Aorta (tissue), 5 donors: ENCODE data around the gene NKX2-2. TPM values are rescaled to one million over a fixed set of nuclear protein-coding genes. Genes with fewer than 3 reads are reported as not detected.

Experiments used
- ATAC-seq: fragments of 200-7000 bp; cut with Tn5 transposase; one replicate; pipeline ENCODE4 v1.9.1; 2022; ENCODE audit warnings: moderate library complexity; ENCODE audit not compliant: low FRiP score
- DNase-seq, 2 donors: peaks; one replicate each; pipeline ENCODE4 v3.0.0-alpha.2; 2020
- H3K27ac ChIP-seq, 2 donors: one replicate each; pipeline ENCODE4 v1.5.1; 2013; ENCODE audit warnings: low read length in 2 of 2, mild to moderate bottlenecking in 2 of 2, moderate library complexity in 2 of 2, control low read depth in 1 of 2, inconsistent platforms in 1 of 2, low read depth in 1 of 2
- H3K27me3 ChIP-seq, 2 donors: one replicate each; pipeline ENCODE4 v1.6.1; 2013; ENCODE audit warnings: control low read depth in 1 of 2, low read length in 1 of 2, mild to moderate bottlenecking in 1 of 2, moderate library complexity in 1 of 2; ENCODE audit not compliant: insufficient read depth in 2 of 2, control insufficient read depth in 1 of 2
- H3K36me3 ChIP-seq, 2 donors: one replicate each; pipeline ENCODE4 v1.6.1; 2013; ENCODE audit warnings: control low read depth in 1 of 2, low read length in 1 of 2, mild to moderate bottlenecking in 1 of 2; ENCODE audit not compliant: insufficient read depth in 2 of 2, control insufficient read depth in 1 of 2
- H3K4me1 ChIP-seq, 2 donors: one replicate each; pipeline ENCODE4 v1.6.1; 2013; ENCODE audit warnings: low read length in 2 of 2, control low read depth in 1 of 2, mild to moderate bottlenecking in 1 of 2, moderate library complexity in 1 of 2; ENCODE audit not compliant: insufficient read depth in 2 of 2, control insufficient read depth in 1 of 2
- H3K4me3 ChIP-seq, 2 donors: one replicate each; pipeline ENCODE4 v1.5.1; 2013; ENCODE audit warnings: low read length in 2 of 2, control low read depth in 1 of 2, mild to moderate bottlenecking in 1 of 2
- H3K9me3 ChIP-seq: one replicate; pipeline ENCODE4 v1.6.1; 2013; ENCODE audit warnings: mild to moderate bottlenecking, low read length; ENCODE audit not compliant: control insufficient read depth
- WGBS, 2 donors: extraction: QIAGEN DNeasy Blood & Tissue Kit; methylation state at CpG; one replicate each; pipeline ENCODE4 v1.1.7; 2013; 5-methylcytosine and 5-hydroxymethylcytosine counted together
- intact Hi-C, 2 donors: fragments of 100-400 bp; cut with DNase I; formaldehyde crosslinking; loops; one replicate each; pipeline versions ENCODE4 v1.14.2 to v1.15.0; 2022
- polyA plus RNA-seq, 2 donors: library from polyadenylated mRNA; stranded (reverse); fragments of 200-250 nt; gene quantifications; one replicate each; pipeline ENCODE4 v1.2.3, GENCODE V29; 2013
- total RNA-seq, 2 donors: library from RNA; stranded (reverse); fragmentation: NEBNext Ultra II Directional; extraction: Animal tissue kit (Norgen Biotek cat#: 25700); gene quantifications; one replicate each; pipeline ENCODE4 v1.2.1, GENCODE V29; 2021
- donor health status: healthy with polysubstance abuse.
- donor health status: Bipolar disorder and iron deficiency.
- donor health status: DM: no; HTN: no; CAD: no.
- donor health status: DM: no; HTN: no; CAD: no.
- donor health status: DM: yes; HTN: yes; CAD: no.

NKX2-2 gene
- total and polyA plus RNA-seq, 4 donors: 0.15 TPM; not detected in 3

GRCh38 chr20:21526776-21527175 is 12.9 kb upstream of the NKX2-2 start:
- Histone ChIP-seq H3K27ac (no peak overlapping the region), H3K9me3 (no peaks in the 10 kb centered on the region), H3K27me3 (no peaks in the 10 kb centered on the region), H3K4me3 (no peak overlapping the region), H3K36me3 (no peaks in the 10 kb centered on the region), H3K4me1 (no peaks in the 10 kb centered on the region)
- DNase-seq: no peak
- intact Hi-C loops: no loop called here
- ATAC-seq: no peak

GRCh38 chr20:21523895-21524294 is 10.0 kb upstream of the NKX2-2 start:
- H3K27ac ChIP-seq: no peak overlapping the region
- H3K27me3 ChIP-seq: no peaks in the 10 kb centered on the region
- H3K4me1 ChIP-seq: no peaks in the 10 kb centered on the region
- 4 to 10% methylated on average over 2 of the region's 2 CpGs for WGBS, 2 donors
- H3K36me3 ChIP-seq: no peaks in the 10 kb centered on the region
- H3K9me3 ChIP-seq: no peaks in the 10 kb centered on the region
- DNase-seq: no peak
- ATAC-seq: no peak
- intact Hi-C loops: no loop called here
- H3K4me3 ChIP-seq: no peak overlapping the region

DNA sequence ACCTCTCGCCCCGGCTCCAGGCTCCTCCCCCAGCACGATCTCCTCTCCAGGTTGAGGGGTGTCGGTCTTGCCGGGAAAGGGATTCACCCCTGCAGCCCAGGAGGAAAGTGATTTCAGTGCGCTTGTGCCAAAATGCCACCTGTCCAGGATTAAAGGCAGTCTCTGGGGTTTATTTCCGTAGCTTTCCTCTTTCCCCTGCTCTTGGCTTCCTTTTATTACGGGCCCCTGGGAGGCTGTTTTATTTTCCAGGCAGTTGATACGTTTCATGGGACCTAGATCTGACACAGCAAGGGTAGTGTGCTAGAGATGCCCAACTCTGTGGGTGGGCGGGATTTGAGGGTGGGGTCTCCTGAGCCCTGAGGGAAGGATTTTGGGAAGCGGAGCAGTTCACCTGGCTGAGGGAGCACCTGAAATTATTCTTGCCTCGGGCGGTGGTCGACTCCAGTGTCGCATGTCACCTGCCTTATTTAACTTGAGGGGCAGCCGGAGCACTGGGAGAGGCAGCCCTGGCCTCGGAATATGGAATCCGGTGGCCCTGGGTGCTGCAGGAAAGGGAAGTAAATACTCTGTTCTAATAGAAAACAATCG is 9.5 kb upstream of the NKX2-2 start:
- Histone ChIP-seq H3K27me3 (no peaks in the 10 kb centered on the region), H3K9me3 (no peaks in the 10 kb centered on the region), H3K4me3 (no peak overlapping the region), H3K36me3 (no peaks in the 10 kb centered on the region), H3K4me1 (no peaks in the 10 kb centered on the region), H3K27ac (no peak overlapping the region)
- DNase-seq: no peak
- WGBS, 2 donors: 3% methylated on average over 19 of the region's 19 CpGs
- intact Hi-C loops: no loop called here
- no peak for ATAC-seq

DNA sequence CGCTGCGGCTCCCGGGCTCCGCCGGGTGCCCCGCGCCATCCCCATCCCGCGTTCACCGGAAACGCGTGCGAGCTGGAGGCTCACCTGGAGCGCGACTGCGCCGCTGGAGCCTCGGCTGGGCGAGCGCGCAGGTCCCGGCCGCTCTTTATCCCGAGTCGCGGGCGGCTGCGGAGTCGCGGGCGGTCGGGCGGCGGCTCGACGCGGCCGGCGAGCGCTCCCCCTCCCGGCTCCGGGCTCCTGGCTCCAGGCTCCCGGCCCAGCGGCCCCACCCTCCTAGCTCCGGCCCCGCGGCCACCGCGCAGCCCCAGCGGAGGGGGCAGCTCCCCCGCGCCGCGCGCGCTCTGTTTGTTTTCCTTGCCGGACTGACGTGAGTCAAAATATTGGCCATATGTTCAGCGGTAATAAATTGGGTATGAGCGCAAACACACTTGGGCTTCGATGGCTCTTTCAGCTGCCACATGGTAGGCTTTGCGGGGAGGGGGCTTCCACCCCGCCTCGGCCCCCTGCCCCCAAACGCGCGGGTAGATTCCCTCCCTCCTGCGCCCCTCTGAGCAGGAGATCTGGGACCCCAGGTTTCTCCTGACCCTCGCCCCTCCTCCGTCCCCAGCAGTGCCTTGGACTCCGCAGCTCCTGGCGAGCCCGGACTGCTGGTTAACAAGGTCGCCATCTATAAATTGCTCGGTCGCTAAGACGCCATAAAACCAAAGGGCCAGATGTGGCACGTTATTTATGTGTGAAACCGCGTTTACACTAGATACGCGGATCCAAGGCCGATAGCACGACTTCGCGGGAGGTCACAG is 8.8 kb upstream of the NKX2-2 start:
- no peak for ATAC-seq

GRCh38 chr20:21521596-21522480 is 8.0 kb upstream of the NKX2-2 start:
- H3K9me3 ChIP-seq: no peaks in the 10 kb centered on the region
- WGBS, 2 donors: 0 to 1% methylated on average over 82 to 104 of the region's 104 CpGs
- H3K4me3 ChIP-seq: no peak overlapping the region
- DNase-seq: no peak
- H3K36me3 ChIP-seq: no peaks in the 10 kb centered on the region
- ATAC-seq: no peak
- peaks cover 0 to under 1% of the 10 kb centered on the region in 2 donors for H3K27me3 ChIP-seq
- no peaks in the 10 kb centered on the region for H3K4me1 ChIP-seq
- intact Hi-C loops: no loop called here
- H3K27ac ChIP-seq: no peak overlapping the region

More for the DNA sequence above, 8.8 kb upstream of the NKX2-2 start:
- Histone ChIP-seq H3K4me1 (no peaks in the 10 kb centered on the region), H3K9me3 (no peaks in the 10 kb centered on the region), H3K4me3 (no peak overlapping the region), H3K27me3 (no peaks in the 10 kb centered on the region), H3K36me3 (no peaks in the 10 kb centered on the region), H3K27ac (no peak overlapping the region)
- intact Hi-C loops: no loop called here
- 1 to 2% methylated on average over 70 to 86 of the region's 86 CpGs for WGBS, 2 donors
- DNase-seq: no peak

GRCh38 chr20:21520702-21521595 is 7.1 kb upstream of the NKX2-2 start:
- Histone ChIP-seq H3K4me3 (no peak overlapping the region), H3K4me1 (no peaks in the 10 kb centered on the region), H3K27me3 (peaks cover 0 to 2% of the 10 kb centered on the region in 2 donors), H3K36me3 (no peaks in the 10 kb centered on the region), H3K9me3 (no peaks in the 10 kb centered on the region), H3K27ac (no peak overlapping the region)
- intact Hi-C loops: no loop called here
- ATAC-seq (no peak), DNase-seq (no peak)
- WGBS, 2 donors: 1 to 2% methylated on average over 53 of the region's 53 CpGs

- Histone ChIP-seq H3K9me3 (no peaks in the 10 kb centered on the region), H3K27ac (no peak overlapping the region), H3K4me1 (no peaks in the 10 kb centered on the region), H3K4me3 (no peak overlapping the region), H3K27me3 (peaks cover 0 to 2% of the 10 kb centered on the region in 2 donors), H3K36me3 (no peaks in the 10 kb centered on the region)
- no peak for DNase-seq
- intact Hi-C loops: no loop called here
- WGBS, 2 donors: 1 to 2% methylated on average over 14 of the region's 14 CpGs
- no peak for ATAC-seq
Measured at GRCh38 chr20:21519136-21519584, 5.3 kb upstream of the NKX2-2 start.
